Liver (tissue), 3 donors: ENCODE results near the gene PRKACA.

Source experiments
- CTCF ChIP-seq: fragments of 150-350 bp; IDR thresholded peaks from 2 replicates; pipeline ENCODE4 v1.5.1; 2017; ENCODE audit warnings: improper control_type of control experiment, low read depth, low read length; ENCODE audit not compliant: missing input control
- RAD21 ChIP-seq, 2 donors: IDR thresholded peaks; 2 replicates each; pipeline ENCODE4 v1.6.1; 2016; ENCODE audit warnings: antibody characterized with exemption in 2 of 2, mild to moderate bottlenecking in 2 of 2
- SP1 ChIP-seq: IDR thresholded peaks from 2 replicates; pipeline ENCODE4 v1.6.1; 2018; ENCODE audit warnings: antibody characterized with exemption, mild to moderate bottlenecking
- TAF1 ChIP-seq: conservative IDR thresholded peaks from 2 replicates; pipeline ENCODE4 v1.6.1; 2016; ENCODE audit warnings: antibody characterized with exemption, mild to moderate bottlenecking
- donor health status: healthy.
- donor health status: healthy.

DNA sequence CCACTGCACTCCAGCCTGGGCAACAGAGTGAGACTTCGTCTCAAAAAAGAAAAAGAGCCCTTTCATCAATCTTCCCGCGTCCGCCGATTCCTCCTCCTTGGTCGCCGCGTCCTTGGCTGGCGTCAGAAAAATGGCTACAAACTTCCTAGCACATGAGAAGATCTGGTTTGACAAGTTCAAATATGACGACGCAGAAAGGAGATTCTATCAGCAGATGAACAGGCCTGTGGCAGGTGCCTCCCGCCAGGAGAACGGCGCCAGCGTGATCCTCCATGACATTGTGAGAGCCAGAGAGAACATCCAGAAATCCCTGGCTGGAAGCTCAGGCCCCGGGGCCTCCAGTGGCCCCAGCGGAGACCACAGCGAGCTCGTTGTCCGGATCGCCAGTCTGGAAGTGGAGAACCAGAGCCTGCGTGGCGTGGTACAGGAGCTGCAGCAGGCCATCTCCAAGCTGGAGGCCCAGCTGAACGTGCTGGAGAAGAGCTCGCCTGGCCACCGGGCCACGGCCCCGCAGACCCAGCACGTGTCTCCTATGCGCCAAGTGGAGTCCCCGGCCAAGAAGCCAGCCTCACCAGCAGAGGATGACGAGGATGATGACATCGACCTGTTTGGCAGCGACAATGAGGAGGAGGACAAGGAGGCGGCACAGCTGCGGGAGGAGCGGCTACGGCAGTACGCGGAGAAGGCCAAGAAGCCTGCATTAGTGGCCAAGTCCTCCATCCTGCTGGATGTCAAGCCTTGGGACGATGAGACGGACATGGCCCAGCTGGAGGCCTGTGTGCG is 47.1 kb downstream of the PRKACA start:
- no peak for TF ChIP-seq CTCF
- no peak for TF ChIP-seq RAD21 (IDR thresholded peaks at IDR 0.05)
- no peak for TF ChIP-seq TAF1
- no peak for TF ChIP-seq SP1
